ENCODE results near the gene AGGF1. TPM values are rescaled to one million over a fixed set of nuclear protein-coding genes. Genes with fewer than 3 reads are reported as not detected.

Gene AGGF1
- total RNA-seq, 1 donor from 2014 or later, result 20.4 TPM

DNA sequence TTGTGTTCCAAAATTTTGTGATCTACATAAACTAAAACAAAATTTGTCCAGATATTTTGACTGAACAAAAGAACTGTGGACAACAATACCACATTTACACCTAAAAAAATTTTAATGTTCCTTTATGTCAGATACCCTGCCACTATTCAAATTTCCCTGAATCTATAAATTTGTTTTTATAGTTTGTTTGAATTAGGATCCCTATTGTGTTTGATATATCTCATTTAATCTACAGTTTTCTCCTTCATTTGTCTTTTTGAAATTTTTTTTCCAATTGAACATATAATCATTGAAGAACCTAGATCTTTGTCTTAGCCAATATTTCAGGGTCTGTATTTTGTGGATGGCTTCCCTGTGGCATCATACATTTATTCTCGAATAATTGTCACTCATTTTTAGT, 5.7 kb downstream of the AGGF1 start:
- H3K4me1 ChIP-seq, result peaks cover 11% of the 10 kb centered on the region
- DNase-seq, result no peak
- ATAC-seq, result no peak
- intact Hi-C loops (cut with DNase I), result no loop called here
- peaks cover 57% of the 10 kb centered on the region for H3K36me3 ChIP-seq
- no peaks in the 10 kb centered on the region for H3K27me3 ChIP-seq (ENCODE audit: low read depth)
- H3K27ac ChIP-seq, result no peak overlapping the region
- no peak for TF ChIP-seq CTCF (IDR thresholded peaks at IDR 0.05)
- H3K9me3 ChIP-seq, result no peaks in the 10 kb centered on the region
- H3K4me3 ChIP-seq, result no peak overlapping the region

DNA sequence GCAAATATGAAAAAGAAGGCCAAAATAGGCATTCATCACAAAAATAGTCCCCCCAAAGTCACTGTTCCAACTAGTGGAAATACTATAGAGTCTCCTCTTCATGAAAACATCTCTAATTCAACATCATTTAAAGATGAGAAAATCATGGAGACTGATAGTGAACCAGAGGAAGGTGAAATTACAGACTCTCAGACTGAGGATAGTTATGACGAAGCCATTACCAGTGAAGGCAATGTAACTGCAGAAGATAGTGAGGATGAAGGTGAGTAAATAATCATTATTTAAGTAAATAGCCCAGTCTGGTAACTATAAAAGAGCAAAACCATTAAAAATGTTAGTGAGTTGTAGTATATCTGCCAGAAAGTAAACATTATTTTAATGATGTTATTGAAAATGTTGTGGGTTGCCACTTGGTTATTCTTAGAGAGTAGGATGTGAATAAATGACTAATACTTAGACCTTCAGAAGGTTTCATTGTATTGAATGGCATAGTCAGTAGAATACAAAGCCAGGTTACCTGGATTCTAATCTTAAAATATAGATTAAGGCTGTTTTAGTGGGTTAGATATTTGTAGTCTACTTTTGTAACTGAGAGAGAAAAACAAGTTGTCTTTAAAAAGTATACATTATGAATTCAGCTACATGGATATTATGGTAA, 16.3 kb downstream of the AGGF1 start:
- DNase-seq (no peak), ATAC-seq (no peak)
- no peaks in the 10 kb centered on the region for H3K4me1 ChIP-seq
- H3K27me3 ChIP-seq (ENCODE audit: low read depth), result no peaks in the 10 kb centered on the region
- intact Hi-C loops (cut with DNase I), result no loop called here
- H3K27ac ChIP-seq, result no peak overlapping the region
- no peak overlapping the region for H3K4me3 ChIP-seq
- no peak for TF ChIP-seq CTCF (IDR thresholded peaks at IDR 0.05)
- peaks cover 58% of the 10 kb centered on the region for H3K36me3 ChIP-seq
- no peaks in the 10 kb centered on the region for H3K9me3 ChIP-seq

DNA sequence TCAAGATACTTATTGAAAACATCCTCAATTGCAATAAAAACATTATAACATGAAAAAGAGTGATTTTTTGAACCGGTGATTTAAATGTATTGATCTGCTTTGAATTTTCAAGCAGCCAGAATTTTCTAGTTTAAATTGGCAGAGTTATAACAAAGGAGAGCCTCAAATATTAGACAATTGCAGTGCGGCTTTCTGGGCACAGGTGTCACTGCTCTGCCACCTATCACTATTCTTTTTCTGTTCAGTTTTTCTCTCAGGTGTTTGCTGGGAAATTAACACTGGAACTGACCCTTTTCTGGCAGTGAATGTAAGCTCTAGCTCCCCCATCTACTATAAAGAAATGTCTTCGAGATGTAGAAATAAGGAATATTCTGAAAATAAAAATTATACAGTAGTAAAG, 33.8 kb downstream of the AGGF1 start:
- ATAC-seq, result no peak
- Histone ChIP-seq H3K27ac (no peak overlapping the region), H3K9me3 (no peaks in the 10 kb centered on the region), H3K4me1 (no peaks in the 10 kb centered on the region), H3K27me3 (ENCODE audit: low read depth) (no peaks in the 10 kb centered on the region), H3K4me3 (no peak overlapping the region), H3K36me3 (peaks cover 57% of the 10 kb centered on the region)
- intact Hi-C loops (cut with DNase I), result no loop called here
- no peak for DNase-seq
- TF ChIP-seq CTCF (IDR thresholded peaks at IDR 0.05), result no peak

- no peaks in the 10 kb centered on the region for H3K9me3 ChIP-seq
- no peaks in the 10 kb centered on the region for H3K27me3 ChIP-seq (ENCODE audit: low read depth)
- no peak for TF ChIP-seq CTCF (IDR thresholded peaks at IDR 0.05)
- no peak overlapping the region for H3K4me3 ChIP-seq
- intact Hi-C loops (cut with DNase I), result no loop called here
- H3K27ac ChIP-seq, result no peak overlapping the region
- DNase-seq (no peak), ATAC-seq (peak in 1 of 2 donors; percentile 51)
- H3K4me1 ChIP-seq, result no peaks in the 10 kb centered on the region
- peaks cover 45% of the 10 kb centered on the region for H3K36me3 ChIP-seq
These were observed 35.1 kb downstream of the AGGF1 start for GRCh38 chr5:77065256-77065655.

DNA sequence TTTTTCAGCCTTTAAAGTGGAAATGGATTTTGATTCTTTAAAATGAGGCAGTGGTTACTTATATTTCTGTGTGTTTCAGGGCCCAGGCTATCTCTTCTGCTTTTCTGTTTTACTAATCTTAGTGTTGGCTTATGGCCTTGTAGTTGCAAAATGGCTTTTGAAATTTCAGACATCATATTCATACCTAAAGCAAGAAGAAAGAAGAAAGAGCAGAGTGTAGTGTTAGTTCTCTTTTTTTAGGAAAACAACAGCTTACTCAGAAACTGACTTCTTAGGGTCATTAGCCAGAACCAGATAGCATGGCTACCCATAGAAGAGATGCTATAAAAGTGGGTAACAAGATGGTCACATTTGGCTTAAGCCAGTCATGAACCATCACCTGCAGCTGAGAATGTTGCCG, 36.0 kb downstream of the AGGF1 start:
- H3K4me3 ChIP-seq, result no peak overlapping the region
- H3K4me1 ChIP-seq, result no peaks in the 10 kb centered on the region
- no peak for DNase-seq
- no peak overlapping the region for H3K27ac ChIP-seq
- intact Hi-C loops (cut with DNase I), result no loop called here
- ATAC-seq, result peak; percentile 27 to 45
- peaks cover 41% of the 10 kb centered on the region for H3K36me3 ChIP-seq
- H3K27me3 ChIP-seq (ENCODE audit: low read depth), result no peaks in the 10 kb centered on the region
- TF ChIP-seq CTCF (IDR thresholded peaks at IDR 0.05), result no peak
- H3K9me3 ChIP-seq, result no peaks in the 10 kb centered on the region

Data from lower lobe of right lung (tissue), 2 donors.